Caco-2 (cell line): ENCODE data around the gene SCAMP1. TPM values are rescaled to one million over a fixed set of nuclear protein-coding genes. Genes with fewer than 3 reads are reported as not detected.

Experiments used
- BruUV-seq: library from RNA; stranded (reverse); fragments of 400-500 nt; replicated peaks from 2 replicates; lab custom pipeline; 2021; lab: Mats Ljungman, UMichigan
- CTCF ChIA-PET: fragments of 300-600 bp; sonication (Branson Sonifier 250); formaldehyde crosslinking; loops from one replicate; lab custom pipeline; 2022; ENCODE audit warnings: antibody characterized with exemption; lab: Charles Lee
- POLR2A ChIA-PET: fragments of 300-600 bp; sonication (Branson Sonifier 250); formaldehyde crosslinking; loops from one replicate; lab custom pipeline; 2022; ENCODE audit warnings: antibody characterized with exemption; lab: Charles Lee
- DNase-seq, 2 experiments: peaks; one replicate each; pipeline versions ENCODE4 v3.0.0 to v3.0.0-alpha.2; 2020 to 2022
- H3K27me3 ChIP-seq: replicated peaks from 2 replicates; pipeline ENCODE4 v1.6.0; 2011; ENCODE audit warnings: low read length; ENCODE audit not compliant: control insufficient read depth, insufficient read depth
- H3K36me3 ChIP-seq: 2 replicates; pipeline ENCODE4 v1.5.1; 2011; ENCODE audit warnings: low read length; ENCODE audit not compliant: control insufficient read depth, insufficient read depth
- H3K4me1 ChIP-seq: fragments of 250-450 bp; sonication (Bioruptor Pico); 2 replicates; pipeline ENCODE4 v1.5.1; 2020; ENCODE audit warnings: mild to moderate bottlenecking
- H3K4me3 ChIP-seq: 2 replicates; pipeline ENCODE4 v1.5.1; 2011; ENCODE audit warnings: low read depth, mild to moderate bottlenecking, control low read depth, low read length
- H3K9me3 ChIP-seq: fragments of 250-450 bp; sonication (Bioruptor Pico); 2 replicates; pipeline ENCODE4 v1.5.1; 2020; ENCODE audit warnings: mild to moderate bottlenecking, moderate library complexity
- H3K27ac Mint-ChIP-seq: one replicate; pipeline ENCODE4 v1.8.0; 2022; ENCODE audit warnings: mixed read lengths; ENCODE audit not compliant: unreplicated experiment
- H3K27me3 Mint-ChIP-seq: one replicate; pipeline ENCODE4 v1.8.0; 2022; ENCODE audit warnings: mixed read lengths; ENCODE audit not compliant: insufficient read depth, unreplicated experiment
- H3K36me3 Mint-ChIP-seq: one replicate; pipeline ENCODE4 v1.8.0; 2022; ENCODE audit warnings: mild to moderate bottlenecking, mixed read lengths; ENCODE audit not compliant: insufficient read depth, unreplicated experiment
- H3K4me1 Mint-ChIP-seq: one replicate; pipeline ENCODE4 v1.8.0; 2022; ENCODE audit warnings: low read depth, mixed read lengths; ENCODE audit not compliant: unreplicated experiment
- H3K4me3 Mint-ChIP-seq: one replicate; pipeline ENCODE4 v1.8.0; 2022; ENCODE audit warnings: mild to moderate bottlenecking, moderate library complexity, mixed read lengths; ENCODE audit not compliant: unreplicated experiment
- H3K9me3 Mint-ChIP-seq: one replicate; pipeline ENCODE4 v1.8.0; 2022; ENCODE audit warnings: mixed read lengths; ENCODE audit not compliant: unreplicated experiment
- intact Hi-C: fragments of 100-400 bp; cut with micrococcal nuclease; formaldehyde crosslinking; loops from one replicate; pipeline ENCODE4 v1.10.0; 2022; ENCODE audit not compliant: unreplicated experiment
- total RNA-seq: library from RNA; stranded (reverse); gene quantifications from 2 replicates; pipeline ENCODE4 v1.2.3, GENCODE V29; 2022
- TF ChIP-seq, protein P1 (sequence below), 2 experiments: fragments of 200-600 bp in 1 of 2; IDR thresholded peaks; 1 replicate in 1 of 2; 2 replicates in 1 of 2; pipeline versions ENCODE4 v1.5.1 to v1.8.0; 2011 to 2022; ENCODE audit warnings: antibody characterized with exemption in 1 of 2, control low read depth in 1 of 2, inconsistent platforms in 1 of 2, low read depth in 1 of 2, low read length in 1 of 2, mild to moderate bottlenecking in 1 of 2, moderate library complexity in 1 of 2; ENCODE audit not compliant: insufficient read depth in 1 of 2, severe bottlenecking in 1 of 2, unreplicated experiment in 1 of 2

The SCAMP1 gene
- total RNA-seq, 1 experiment from 2014 or later: 21.3 TPM

DNA sequence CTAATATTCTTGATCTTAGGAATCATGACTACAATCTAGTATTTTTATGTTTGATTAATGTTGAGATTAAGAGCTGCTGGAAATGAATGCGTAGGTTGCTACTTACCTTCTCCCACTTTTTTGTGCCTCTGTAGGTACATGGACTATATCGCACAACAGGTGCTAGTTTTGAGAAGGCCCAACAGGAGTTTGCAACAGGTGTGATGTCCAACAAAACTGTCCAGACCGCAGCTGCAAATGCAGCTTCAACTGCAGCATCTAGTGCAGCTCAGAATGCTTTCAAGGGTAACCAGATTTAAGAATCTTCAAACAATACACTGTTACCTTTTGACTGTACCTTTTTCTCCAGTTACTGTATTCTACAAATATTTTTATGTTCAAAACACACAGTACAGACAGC, 115.0 kb downstream of the SCAMP1 start:
- no peak for DNase-seq
- no peaks in the 10 kb centered on the region for H3K4me1 Mint-ChIP-seq
- H3K27ac Mint-ChIP-seq: no peak overlapping the region
- Histone ChIP-seq H3K4me1 (no peaks in the 10 kb centered on the region), H3K4me3 (no peak overlapping the region), H3K27me3 (no peaks in the 10 kb centered on the region), H3K36me3 (no peaks in the 10 kb centered on the region), H3K9me3 (no peaks in the 10 kb centered on the region)
- H3K27me3 Mint-ChIP-seq: no peaks in the 10 kb centered on the region
- TF ChIP-seq, protein P1, sequence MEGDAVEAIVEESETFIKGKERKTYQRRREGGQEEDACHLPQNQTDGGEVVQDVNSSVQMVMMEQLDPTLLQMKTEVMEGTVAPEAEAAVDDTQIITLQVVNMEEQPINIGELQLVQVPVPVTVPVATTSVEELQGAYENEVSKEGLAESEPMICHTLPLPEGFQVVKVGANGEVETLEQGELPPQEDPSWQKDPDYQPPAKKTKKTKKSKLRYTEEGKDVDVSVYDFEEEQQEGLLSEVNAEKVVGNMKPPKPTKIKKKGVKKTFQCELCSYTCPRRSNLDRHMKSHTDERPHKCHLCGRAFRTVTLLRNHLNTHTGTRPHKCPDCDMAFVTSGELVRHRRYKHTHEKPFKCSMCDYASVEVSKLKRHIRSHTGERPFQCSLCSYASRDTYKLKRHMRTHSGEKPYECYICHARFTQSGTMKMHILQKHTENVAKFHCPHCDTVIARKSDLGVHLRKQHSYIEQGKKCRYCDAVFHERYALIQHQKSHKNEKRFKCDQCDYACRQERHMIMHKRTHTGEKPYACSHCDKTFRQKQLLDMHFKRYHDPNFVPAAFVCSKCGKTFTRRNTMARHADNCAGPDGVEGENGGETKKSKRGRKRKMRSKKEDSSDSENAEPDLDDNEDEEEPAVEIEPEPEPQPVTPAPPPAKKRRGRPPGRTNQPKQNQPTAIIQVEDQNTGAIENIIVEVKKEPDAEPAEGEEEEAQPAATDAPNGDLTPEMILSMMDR (IDR thresholded peaks at IDR 0.05; ENCODE audit: insufficient read depth in 1 of 2, low read depth in 1 of 2, low read length in 1 of 2, severe bottlenecking in 1 of 2, unreplicated experiment in 1 of 2): no peak
- no peaks in the 10 kb centered on the region for H3K36me3 Mint-ChIP-seq
- no peaks in the 10 kb centered on the region for H3K9me3 Mint-ChIP-seq
- CTCF ChIA-PET: no interaction called here
- POLR2A ChIA-PET: no interaction called here
- H3K4me3 Mint-ChIP-seq: no peak overlapping the region
- intact Hi-C loops: no loop called here
- no TSS peak for BruUV-seq

GRCh38 chr5:78476795-78477194, 116.4 kb downstream of the SCAMP1 start:
- TF ChIP-seq, protein P1 (IDR thresholded peaks at IDR 0.05; ENCODE audit: insufficient read depth in 1 of 2, low read depth in 1 of 2, low read length in 1 of 2, severe bottlenecking in 1 of 2, unreplicated experiment in 1 of 2): no peak
- no peak overlapping the region for H3K4me3 Mint-ChIP-seq
- no peak overlapping the region for H3K4me3 ChIP-seq
- H3K4me1 Mint-ChIP-seq: no peaks in the 10 kb centered on the region
- no peaks in the 10 kb centered on the region for H3K27me3 Mint-ChIP-seq
- no TSS peak for BruUV-seq
- DNase-seq: no peak
- no peaks in the 10 kb centered on the region for H3K36me3 Mint-ChIP-seq
- no peak overlapping the region for H3K27ac Mint-ChIP-seq
- intact Hi-C loops: no loop called here
- no peaks in the 10 kb centered on the region for H3K9me3 Mint-ChIP-seq
- ChIA-PET CTCF (no interaction called here), POLR2A (no interaction called here)
- no peaks in the 10 kb centered on the region for H3K27me3 ChIP-seq
- H3K9me3 ChIP-seq: no peaks in the 10 kb centered on the region
- H3K4me1 ChIP-seq: no peaks in the 10 kb centered on the region
- H3K36me3 ChIP-seq: no peaks in the 10 kb centered on the region

DNA sequence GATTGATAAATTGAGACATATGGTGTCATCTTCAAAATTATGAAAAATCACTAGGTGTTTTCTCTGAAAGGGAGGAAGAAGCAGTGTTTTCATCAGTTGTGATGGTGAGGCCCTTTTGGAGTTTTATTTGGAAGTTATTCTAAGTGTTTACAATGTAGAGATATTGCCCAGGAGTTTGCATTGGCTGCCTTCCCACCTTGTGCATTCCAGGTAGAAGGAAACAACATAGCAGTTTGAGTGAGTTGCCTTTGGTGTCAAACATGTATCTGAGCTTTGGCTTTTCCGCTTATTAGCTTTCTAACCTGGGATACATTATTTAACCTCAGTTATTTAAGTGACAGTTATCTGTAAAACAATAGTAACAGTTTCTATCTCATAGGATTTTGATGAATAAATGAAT, 122.5 kb downstream of the SCAMP1 start:
- Histone ChIP-seq H3K27me3 (no peaks in the 10 kb centered on the region), H3K4me3 (no peak overlapping the region), H3K4me1 (no peaks in the 10 kb centered on the region), H3K36me3 (peaks cover 2% of the 10 kb centered on the region; the same call in 1 of the 2 replicates), H3K9me3 (no peaks in the 10 kb centered on the region)
- intact Hi-C loops: no loop called here
- Mint-ChIP-seq H3K27me3 (no peaks in the 10 kb centered on the region), H3K4me1 (no peaks in the 10 kb centered on the region), H3K4me3 (no peak overlapping the region), H3K27ac (no peak overlapping the region), H3K36me3 (peaks cover 36% of the 10 kb centered on the region), H3K9me3 (no peaks in the 10 kb centered on the region)
- ChIA-PET CTCF (no interaction called here), POLR2A (no interaction called here)
- BruUV-seq: no TSS peak
- TF ChIP-seq, protein P1 (IDR thresholded peaks at IDR 0.05; ENCODE audit: insufficient read depth in 1 of 2, low read depth in 1 of 2, low read length in 1 of 2, severe bottlenecking in 1 of 2, unreplicated experiment in 1 of 2): no peak
- DNase-seq: no peak
